PC-3 (cell line): ENCODE results near the gene DCBLD1. TPM values are rescaled to one million over a fixed set of nuclear protein-coding genes. Genes with fewer than 3 reads are reported as not detected.

ENCODE experiments used
- ATAC-seq: fragments of 200-7000 bp; cut with Tn5 transposase; 2 replicates; pipeline ENCODE4 v1.9.1; 2020; ENCODE audit warnings: mild to moderate bottlenecking, moderate library complexity
- BruUV-seq: library from RNA; stranded (reverse); fragments of 400-500 nt; replicated peaks from 2 replicates; lab custom pipeline; 2021; lab: Mats Ljungman, UMichigan
- CTCF ChIA-PET: fragments of 300-600 bp; sonication (Branson Sonifier 250); formaldehyde crosslinking; loops from one replicate; lab custom pipeline; 2022; ENCODE audit warnings: antibody characterized with exemption; lab: Charles Lee
- POLR2A ChIA-PET: fragments of 300-600 bp; sonication (Branson Sonifier 250); formaldehyde crosslinking; loops from one replicate; lab custom pipeline; 2022; ENCODE audit warnings: antibody characterized with exemption; ENCODE audit not compliant: unreplicated experiment; lab: Charles Lee
- DNase-seq: peaks from one replicate; pipeline ENCODE4 v3.0.0-alpha.2; 2015
- H2AFZ ChIP-seq: fragments of 300-600 bp; sonication (generic); 2 replicates; pipeline ENCODE4 v1.6.0; 2016; ENCODE audit warnings: antibody characterized with exemption, low read length
- H3F3A ChIP-seq: fragments of 300-600 bp; sonication (generic); one replicate; pipeline ENCODE4 v1.6.0; 2017; ENCODE audit warnings: antibody characterized with exemption, low read length, control low read depth, mild to moderate bottlenecking; ENCODE audit not compliant: unreplicated experiment
- H3K27ac ChIP-seq: fragments of 300-600 bp; sonication (generic); 2 replicates; pipeline ENCODE4 v1.5.1; 2016; ENCODE audit warnings: mild to moderate bottlenecking, low read length
- H3K27me3 ChIP-seq: fragments of 300-600 bp; sonication (generic); 2 replicates; pipeline ENCODE4 v1.6.1; 2016; ENCODE audit warnings: low read length, mixed read lengths
- H3K36me3 ChIP-seq: fragments of 300-600 bp; sonication (generic); 2 replicates; pipeline ENCODE4 v1.6.1; 2016; ENCODE audit warnings: low read depth, mixed run types, low read length, mixed read lengths
- H3K4me1 ChIP-seq: fragments of 300-600 bp; sonication (generic); 2 replicates; pipeline ENCODE4 v1.5.1; 2016; ENCODE audit warnings: low read length; ENCODE audit not compliant: insufficient read depth
- H3K4me2 ChIP-seq: fragments of 300-600 bp; sonication (generic); 2 replicates; pipeline ENCODE4 v1.6.0; 2016; ENCODE audit warnings: low read length
- H3K4me3 ChIP-seq: fragments of 300-600 bp; sonication (generic); 2 replicates; pipeline ENCODE4 v1.5.1; 2016; ENCODE audit warnings: mild to moderate bottlenecking, low read length, mixed read lengths
- H3K79me2 ChIP-seq: fragments of 300-600 bp; sonication (generic); 2 replicates; pipeline ENCODE4 v1.6.1; 2017; ENCODE audit warnings: low read length, mixed read lengths
- H3K9ac ChIP-seq: fragments of 300-600 bp; sonication (generic); 2 replicates; pipeline ENCODE4 v1.6.0; 2016; ENCODE audit warnings: mild to moderate bottlenecking, low read length
- H3K9me2 ChIP-seq: fragments of 300-600 bp; sonication (generic); replicated peaks from 2 replicates; pipeline ENCODE4 v1.6.1; 2016; ENCODE audit warnings: mixed run types, low read length, mixed read lengths
- H3K9me3 ChIP-seq: fragments of 300-600 bp; sonication (generic); 2 replicates; pipeline ENCODE4 v1.6.1; 2016; ENCODE audit warnings: low read length, mixed read lengths
- H4K20me1 ChIP-seq: fragments of 300-600 bp; sonication (generic); 2 replicates; pipeline ENCODE4 v1.6.1; 2016; ENCODE audit warnings: low read length, mixed read lengths
- EZH2 ChIP-seq: fragments of 300-600 bp; sonication (generic); IDR thresholded peaks from one replicate; pipeline ENCODE4 v1.6.1; 2017; ENCODE audit warnings: antibody characterized with exemption, mild to moderate bottlenecking, low read length; ENCODE audit not compliant: unreplicated experiment
- EZH2phosphoT487 ChIP-seq: fragments of 300-600 bp; sonication (generic); IDR thresholded peaks from 2 replicates; pipeline ENCODE4 v1.6.1; 2018; ENCODE audit warnings: mild to moderate bottlenecking, antibody characterized with exemption, low read length, borderline replicate concordance
- intact Hi-C: fragments of 100-400 bp; cut with micrococcal nuclease; formaldehyde crosslinking; loops from 2 replicates; pipeline ENCODE4 v1.9.0; 2023
- total RNA-seq: library from RNA; depleted of rRNA; stranded (reverse); fragments of >200 nt; gene quantifications from 2 replicates; pipeline ENCODE4 v1.2.3, GENCODE V29; 2014
- TF ChIP-seq, protein P1 (sequence below): fragments of 300-600 bp; sonication (generic); conservative IDR thresholded peaks from 2 replicates; pipeline ENCODE4 v1.5.1; 2017; ENCODE audit warnings: antibody characterized with exemption, low read depth, mild to moderate bottlenecking, low read length

DCBLD1 gene
- total RNA-seq, 1 experiment from 2014 or later, result 35.9 TPM

DNA sequence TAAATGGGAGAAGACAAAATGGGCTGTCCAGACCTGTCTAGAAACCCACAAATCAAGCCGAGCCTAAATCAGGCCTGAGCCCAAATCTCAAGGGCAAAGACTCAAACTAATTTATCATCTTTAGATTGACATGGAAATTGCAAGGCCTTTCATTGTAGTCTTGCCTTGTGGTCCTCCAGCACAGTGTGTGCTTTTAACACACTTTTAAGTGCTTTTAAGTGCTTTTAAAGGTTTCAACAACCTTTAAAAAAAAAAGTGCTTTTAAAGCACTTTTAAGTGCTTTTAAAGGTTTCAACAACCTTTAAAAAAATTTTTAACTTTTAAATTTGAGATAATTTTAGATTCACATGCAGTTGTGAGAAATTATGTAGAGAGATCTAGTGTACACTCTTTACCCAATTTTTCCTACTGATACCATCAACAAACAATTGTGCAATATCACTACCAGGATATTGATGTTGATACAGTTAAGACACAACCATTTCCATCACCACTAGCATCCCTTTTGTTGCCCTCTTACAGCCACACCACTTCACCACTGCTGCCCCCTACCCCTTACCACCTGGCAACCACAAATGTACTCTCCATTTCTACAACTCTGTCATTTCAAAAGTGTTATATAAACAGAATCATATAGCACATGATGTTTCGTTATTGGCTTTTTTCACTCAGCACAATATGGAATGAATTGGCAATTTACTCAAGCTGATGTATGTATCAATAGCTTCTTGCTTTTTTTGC lies 23.1 kb upstream of the DCBLD1 start:
- intact Hi-C loops, result no loop called here
- Histone ChIP-seq H3K4me3 (no peak overlapping the region), H4K20me1 (no peaks in the 10 kb centered on the region), H3K79me2 (no peaks in the 10 kb centered on the region), H3K27ac (no peak overlapping the region), H3K9ac (no peak overlapping the region), H3K36me3 (no peaks in the 10 kb centered on the region), H3K9me3 (no peaks in the 10 kb centered on the region), H3K4me1 (peaks cover 19% of the 10 kb centered on the region), H3K9me2 (no peaks in the 10 kb centered on the region), H3F3A (no peaks in the 10 kb centered on the region), H2AFZ (no peak overlapping the region), H3K4me2 (no peak overlapping the region), H3K27me3 (no peaks in the 10 kb centered on the region)
- POLR2A ChIA-PET, result no interaction called here
- no peak for TF ChIP-seq EZH2phosphoT487
- TF ChIP-seq, protein P1, sequence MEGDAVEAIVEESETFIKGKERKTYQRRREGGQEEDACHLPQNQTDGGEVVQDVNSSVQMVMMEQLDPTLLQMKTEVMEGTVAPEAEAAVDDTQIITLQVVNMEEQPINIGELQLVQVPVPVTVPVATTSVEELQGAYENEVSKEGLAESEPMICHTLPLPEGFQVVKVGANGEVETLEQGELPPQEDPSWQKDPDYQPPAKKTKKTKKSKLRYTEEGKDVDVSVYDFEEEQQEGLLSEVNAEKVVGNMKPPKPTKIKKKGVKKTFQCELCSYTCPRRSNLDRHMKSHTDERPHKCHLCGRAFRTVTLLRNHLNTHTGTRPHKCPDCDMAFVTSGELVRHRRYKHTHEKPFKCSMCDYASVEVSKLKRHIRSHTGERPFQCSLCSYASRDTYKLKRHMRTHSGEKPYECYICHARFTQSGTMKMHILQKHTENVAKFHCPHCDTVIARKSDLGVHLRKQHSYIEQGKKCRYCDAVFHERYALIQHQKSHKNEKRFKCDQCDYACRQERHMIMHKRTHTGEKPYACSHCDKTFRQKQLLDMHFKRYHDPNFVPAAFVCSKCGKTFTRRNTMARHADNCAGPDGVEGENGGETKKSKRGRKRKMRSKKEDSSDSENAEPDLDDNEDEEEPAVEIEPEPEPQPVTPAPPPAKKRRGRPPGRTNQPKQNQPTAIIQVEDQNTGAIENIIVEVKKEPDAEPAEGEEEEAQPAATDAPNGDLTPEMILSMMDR, result no peak
- no peak for TF ChIP-seq EZH2
- no TSS peak for BruUV-seq
- DNase-seq (no peak), ATAC-seq (no peak)
- CTCF ChIA-PET, result no interaction called here

DNA sequence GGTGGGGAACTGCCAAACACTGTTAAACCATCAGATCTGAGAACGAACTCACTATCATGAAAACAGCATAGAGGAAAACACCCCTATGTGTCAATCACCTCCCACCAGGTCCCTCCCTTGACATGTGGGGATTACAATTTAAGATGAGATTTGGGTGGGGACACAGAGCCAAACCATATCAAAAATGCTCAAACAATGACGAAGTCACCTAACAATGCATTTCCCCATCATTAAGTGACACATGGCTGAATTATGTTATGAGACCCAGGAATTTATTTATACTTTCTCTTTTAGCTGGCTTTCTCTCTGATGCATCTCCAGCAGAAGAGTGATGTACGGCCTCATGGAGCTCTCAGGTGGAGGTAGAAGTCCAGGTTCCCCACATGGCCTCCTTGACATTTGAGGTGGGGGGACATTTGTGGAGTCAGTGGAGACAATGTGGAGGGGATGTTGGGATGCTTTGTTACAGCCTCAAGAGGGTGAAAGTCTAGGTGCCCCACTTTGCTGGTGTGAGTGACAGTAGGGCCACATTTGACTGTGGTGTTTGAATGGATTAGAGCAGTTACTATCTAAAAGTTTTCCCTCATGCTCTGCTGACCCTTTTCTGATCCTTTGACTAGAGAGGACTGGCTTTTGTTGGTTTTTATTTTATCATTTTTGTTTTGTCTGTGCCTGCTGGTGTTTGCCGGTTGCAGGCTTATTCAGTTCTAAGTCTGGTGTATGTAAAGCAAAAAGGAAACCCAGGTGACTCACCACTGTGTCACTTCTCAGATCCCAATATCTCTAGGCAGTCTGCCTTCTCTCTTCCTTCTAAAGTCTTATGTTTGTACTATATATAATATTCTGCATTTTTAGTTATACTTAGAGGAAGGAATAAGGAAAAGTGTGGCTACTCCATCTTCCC lies 18.5 kb upstream of the DCBLD1 start:
- BruUV-seq, result no TSS peak
- no peaks in the 10 kb centered on the region for H3K36me3 ChIP-seq
- ATAC-seq (peak; percentile 100), DNase-seq (peak; percentile 73)
- H3K27ac ChIP-seq, result peak overlapping the region; percentile 49
- CTCF ChIA-PET, result interaction anchor here (0.6 kb wide), 1 partner anchor 20 kb away, joined by 3 read pairs; no protein-coding TSS in a partner anchor
- TF ChIP-seq, protein P1, result no peak
- no peak for TF ChIP-seq EZH2phosphoT487
- no peak for TF ChIP-seq EZH2
- intact Hi-C loops, result no loop called here
- POLR2A ChIA-PET, result no interaction called here
- H3F3A ChIP-seq, result no peaks in the 10 kb centered on the region
- H3K4me1 ChIP-seq, result peaks cover 16% of the 10 kb centered on the region
- H3K4me2 ChIP-seq, result peak overlapping the region; percentile 76
- H3K4me3 ChIP-seq, result peak overlapping the region; percentile 37; the same call in 1 of the 2 replicates
- no peaks in the 10 kb centered on the region for H3K79me2 ChIP-seq
- no peaks in the 10 kb centered on the region for H3K9me2 ChIP-seq
- no peaks in the 10 kb centered on the region for H3K9me3 ChIP-seq
- H2AFZ ChIP-seq, result peak overlapping the region; percentile 10
- H3K27me3 ChIP-seq, result no peaks in the 10 kb centered on the region
- no peak overlapping the region for H3K9ac ChIP-seq
- H4K20me1 ChIP-seq, result no peaks in the 10 kb centered on the region
